ENCODE results near the gene STARD4. TPM values are rescaled to one million over a fixed set of nuclear protein-coding genes. Genes with fewer than 3 reads are reported as not detected.

The STARD4 gene
- total RNA-seq (2014; rRNA removed; shearing (Covaris generic)): 61.1 and 73.2 TPM in 2 replicates

- Histone ChIP-seq H3K27ac (peak within 1 kb of the TSS; percentile 61), H3K27me3 (no peaks in the 10 kb centered on the region), H3K9me3 (replicated peaks) (no peaks in the 10 kb centered on the region), H3K36me3 (no peaks in the 10 kb centered on the region; the same call in 1 of the 2 replicates), H3K4me3 (peak within 1 kb of the TSS; percentile 97), H3K4me1 (peaks cover 9% of the 10 kb centered on the region)
- DNase-seq: peak; percentile 96 to 97
These were observed at the start of gene STARD4 for GRCh38 chr5:111512375-111513130. TSS of gene STARD4 (minus strand) at chr5:111512535. CDS start at chr5:111507433, 5,102 bp downstream.

- H3K4me1 ChIP-seq: peaks cover 2% of the 10 kb centered on the region; the same call in 1 of the 2 replicates
- no peaks in the 10 kb centered on the region for H3K9me3 ChIP-seq (replicated peaks)
- no peaks in the 10 kb centered on the region for H3K36me3 ChIP-seq
- no peak for DNase-seq
- H3K4me3 ChIP-seq: no peak overlapping the region
- no peak overlapping the region for H3K27ac ChIP-seq
- no peaks in the 10 kb centered on the region for H3K27me3 ChIP-seq
These were observed 47.3 kb upstream of the STARD4 start for GRCh38 chr5:111559680-111560079.

- no peak overlapping the region for H3K4me3 ChIP-seq
- no peaks in the 10 kb centered on the region for H3K9me3 ChIP-seq (replicated peaks)
- H3K27ac ChIP-seq: no peak overlapping the region
- H3K36me3 ChIP-seq: no peaks in the 10 kb centered on the region
- no peak for DNase-seq
- no peaks in the 10 kb centered on the region for H3K27me3 ChIP-seq
- H3K4me1 ChIP-seq: no peaks in the 10 kb centered on the region
These were observed 45.4 kb upstream of the STARD4 start for GRCh38 chr5:111557686-111558085.

- Histone ChIP-seq H3K4me1 (no peaks in the 10 kb centered on the region), H3K27me3 (no peaks in the 10 kb centered on the region), H3K4me3 (no peak overlapping the region), H3K9me3 (replicated peaks) (no peaks in the 10 kb centered on the region), H3K27ac (no peak overlapping the region), H3K36me3 (no peaks in the 10 kb centered on the region)
- DNase-seq: no peak
These were observed 44.8 kb upstream of the STARD4 start for GRCh38 chr5:111557111-111557510.

GRCh38 chr5:111556501-111556900, 44.2 kb upstream of the STARD4 start:
- Histone ChIP-seq H3K27me3 (no peaks in the 10 kb centered on the region), H3K9me3 (replicated peaks) (no peaks in the 10 kb centered on the region), H3K4me1 (no peaks in the 10 kb centered on the region), H3K27ac (no peak overlapping the region), H3K4me3 (no peak overlapping the region), H3K36me3 (no peaks in the 10 kb centered on the region)
- DNase-seq: no peak

- Histone ChIP-seq H3K36me3 (no peaks in the 10 kb centered on the region), H3K4me3 (no peak overlapping the region), H3K9me3 (replicated peaks) (no peaks in the 10 kb centered on the region), H3K27me3 (no peaks in the 10 kb centered on the region), H3K27ac (no peak overlapping the region), H3K4me1 (no peaks in the 10 kb centered on the region)
- DNase-seq: no peak
These were observed 43.4 kb upstream of the STARD4 start for GRCh38 chr5:111555760-111556159.

GRCh38 chr5:111553868-111554267, 41.5 kb upstream of the STARD4 start:
- DNase-seq: no peak
- no peaks in the 10 kb centered on the region for H3K36me3 ChIP-seq
- H3K27ac ChIP-seq: no peak overlapping the region
- no peaks in the 10 kb centered on the region for H3K4me1 ChIP-seq
- no peaks in the 10 kb centered on the region for H3K9me3 ChIP-seq (replicated peaks)
- H3K27me3 ChIP-seq: no peaks in the 10 kb centered on the region
- no peak overlapping the region for H3K4me3 ChIP-seq

- no peaks in the 10 kb centered on the region for H3K27me3 ChIP-seq
- H3K27ac ChIP-seq: no peak overlapping the region
- H3K9me3 ChIP-seq (replicated peaks): no peaks in the 10 kb centered on the region
- H3K4me1 ChIP-seq: no peaks in the 10 kb centered on the region
- H3K36me3 ChIP-seq: no peaks in the 10 kb centered on the region
- DNase-seq: no peak
- no peak overlapping the region for H3K4me3 ChIP-seq
These were observed 40.6 kb upstream of the STARD4 start for GRCh38 chr5:111552896-111553295.

- DNase-seq: no peak
- Histone ChIP-seq H3K9me3 (replicated peaks) (no peaks in the 10 kb centered on the region), H3K36me3 (no peaks in the 10 kb centered on the region), H3K4me3 (no peak overlapping the region), H3K27ac (no peak overlapping the region), H3K27me3 (no peaks in the 10 kb centered on the region), H3K4me1 (no peaks in the 10 kb centered on the region)
These were observed 40.2 kb upstream of the STARD4 start for GRCh38 chr5:111552492-111552891.

- H3K27ac ChIP-seq: no peak overlapping the region
- H3K4me3 ChIP-seq: no peak overlapping the region
- DNase-seq: no peak
- H3K27me3 ChIP-seq: no peaks in the 10 kb centered on the region
- no peaks in the 10 kb centered on the region for H3K36me3 ChIP-seq
- no peaks in the 10 kb centered on the region for H3K9me3 ChIP-seq (replicated peaks)
- H3K4me1 ChIP-seq: no peaks in the 10 kb centered on the region
These were observed 39.4 kb upstream of the STARD4 start for GRCh38 chr5:111551569-111552275.

GRCh38 chr5:111551161-111551560, 38.8 kb upstream of the STARD4 start:
- Histone ChIP-seq H3K36me3 (no peaks in the 10 kb centered on the region), H3K27ac (no peak overlapping the region), H3K9me3 (replicated peaks) (no peaks in the 10 kb centered on the region), H3K4me3 (no peak overlapping the region), H3K27me3 (no peaks in the 10 kb centered on the region), H3K4me1 (no peaks in the 10 kb centered on the region)
- no peak for DNase-seq

- no peak overlapping the region for H3K4me3 ChIP-seq
- H3K9me3 ChIP-seq (replicated peaks): no peaks in the 10 kb centered on the region
- H3K4me1 ChIP-seq: no peaks in the 10 kb centered on the region
- no peaks in the 10 kb centered on the region for H3K27me3 ChIP-seq
- no peaks in the 10 kb centered on the region for H3K36me3 ChIP-seq
- no peak overlapping the region for H3K27ac ChIP-seq
- DNase-seq: peak; percentile 73 to 92
These were observed 38.1 kb upstream of the STARD4 start for GRCh38 chr5:111550282-111551020.

GRCh38 chr5:111548992-111549649, 36.8 kb upstream of the STARD4 start:
- no peaks in the 10 kb centered on the region for H3K4me1 ChIP-seq
- H3K9me3 ChIP-seq (replicated peaks): no peaks in the 10 kb centered on the region
- no peak overlapping the region for H3K27ac ChIP-seq
- no peak overlapping the region for H3K4me3 ChIP-seq
- no peaks in the 10 kb centered on the region for H3K27me3 ChIP-seq
- DNase-seq: no peak
- H3K36me3 ChIP-seq: no peaks in the 10 kb centered on the region

- Histone ChIP-seq H3K4me1 (no peaks in the 10 kb centered on the region), H3K36me3 (no peaks in the 10 kb centered on the region), H3K27me3 (no peaks in the 10 kb centered on the region), H3K9me3 (replicated peaks) (no peaks in the 10 kb centered on the region), H3K27ac (no peak overlapping the region), H3K4me3 (no peak overlapping the region)
- no peak for DNase-seq
These were observed 36.1 kb upstream of the STARD4 start for GRCh38 chr5:111548348-111548950.

Measured in SJCRH30 (cell line).